GM12874 (cell line): ENCODE results near the gene LINGO1.
A peak's percentile ranks its signal among the peaks of the same experiment; 100 is the strongest.

ENCODE experiments used
- TF ChIP-seq, protein P1 (sequence below): IDR thresholded peaks from 2 replicates; pipeline ENCODE4 v1.5.1; 2011; ENCODE audit warnings: low read depth, mild to moderate bottlenecking, control low read depth, low read length, moderate library complexity; ENCODE audit not compliant: insufficient read depth

LINGO1 gene

GRCh38 chr15:77584691-77585090 is 48.0 kb downstream of the LINGO1 start:
- TF ChIP-seq, protein P1, sequence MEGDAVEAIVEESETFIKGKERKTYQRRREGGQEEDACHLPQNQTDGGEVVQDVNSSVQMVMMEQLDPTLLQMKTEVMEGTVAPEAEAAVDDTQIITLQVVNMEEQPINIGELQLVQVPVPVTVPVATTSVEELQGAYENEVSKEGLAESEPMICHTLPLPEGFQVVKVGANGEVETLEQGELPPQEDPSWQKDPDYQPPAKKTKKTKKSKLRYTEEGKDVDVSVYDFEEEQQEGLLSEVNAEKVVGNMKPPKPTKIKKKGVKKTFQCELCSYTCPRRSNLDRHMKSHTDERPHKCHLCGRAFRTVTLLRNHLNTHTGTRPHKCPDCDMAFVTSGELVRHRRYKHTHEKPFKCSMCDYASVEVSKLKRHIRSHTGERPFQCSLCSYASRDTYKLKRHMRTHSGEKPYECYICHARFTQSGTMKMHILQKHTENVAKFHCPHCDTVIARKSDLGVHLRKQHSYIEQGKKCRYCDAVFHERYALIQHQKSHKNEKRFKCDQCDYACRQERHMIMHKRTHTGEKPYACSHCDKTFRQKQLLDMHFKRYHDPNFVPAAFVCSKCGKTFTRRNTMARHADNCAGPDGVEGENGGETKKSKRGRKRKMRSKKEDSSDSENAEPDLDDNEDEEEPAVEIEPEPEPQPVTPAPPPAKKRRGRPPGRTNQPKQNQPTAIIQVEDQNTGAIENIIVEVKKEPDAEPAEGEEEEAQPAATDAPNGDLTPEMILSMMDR = no peak

DNA sequence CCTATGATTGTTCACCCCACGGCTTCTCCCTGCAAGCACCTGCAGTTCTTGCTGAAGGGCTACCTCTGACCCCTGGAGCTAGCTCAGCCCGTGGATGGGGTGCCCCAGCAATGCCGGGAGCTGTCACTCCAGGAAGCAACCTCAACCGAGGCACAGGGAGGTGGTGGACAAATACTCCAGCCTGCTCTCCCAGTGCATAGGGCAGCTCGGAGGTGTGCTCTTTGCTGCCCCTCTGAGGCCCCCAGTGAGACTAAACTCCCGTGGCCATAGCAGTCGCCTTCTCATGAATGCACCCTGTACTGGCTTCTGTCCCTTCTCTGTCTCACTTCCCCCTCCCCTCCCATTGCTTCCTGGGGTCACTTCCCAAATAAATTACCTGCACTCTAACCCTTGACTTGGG is 48.5 kb downstream of the LINGO1 start:
- TF ChIP-seq, protein P1 = peak; percentile 33; the same call in 1 of the 2 replicates

DNA sequence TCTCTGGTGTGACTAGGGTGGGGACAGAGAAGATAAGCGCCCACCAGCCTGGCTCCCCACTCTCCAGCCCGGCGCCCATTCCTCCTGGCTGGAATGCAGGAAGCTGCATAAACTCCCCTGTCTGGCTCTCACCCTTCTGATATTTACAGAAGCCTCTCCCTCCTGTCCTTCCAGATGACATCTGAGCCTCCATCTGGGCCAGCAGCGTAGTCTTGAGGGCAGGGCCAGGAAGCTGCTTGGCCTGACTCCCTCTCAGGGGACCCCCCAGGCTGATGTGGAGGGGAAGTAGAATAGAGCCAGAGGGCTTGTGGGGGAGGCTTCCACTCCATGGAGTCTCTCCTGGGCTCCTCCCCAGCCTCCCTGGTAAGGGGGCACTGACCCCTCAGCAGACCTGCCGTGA is 49.9 kb downstream of the LINGO1 start:
- TF ChIP-seq, protein P1 = no peak

DNA sequence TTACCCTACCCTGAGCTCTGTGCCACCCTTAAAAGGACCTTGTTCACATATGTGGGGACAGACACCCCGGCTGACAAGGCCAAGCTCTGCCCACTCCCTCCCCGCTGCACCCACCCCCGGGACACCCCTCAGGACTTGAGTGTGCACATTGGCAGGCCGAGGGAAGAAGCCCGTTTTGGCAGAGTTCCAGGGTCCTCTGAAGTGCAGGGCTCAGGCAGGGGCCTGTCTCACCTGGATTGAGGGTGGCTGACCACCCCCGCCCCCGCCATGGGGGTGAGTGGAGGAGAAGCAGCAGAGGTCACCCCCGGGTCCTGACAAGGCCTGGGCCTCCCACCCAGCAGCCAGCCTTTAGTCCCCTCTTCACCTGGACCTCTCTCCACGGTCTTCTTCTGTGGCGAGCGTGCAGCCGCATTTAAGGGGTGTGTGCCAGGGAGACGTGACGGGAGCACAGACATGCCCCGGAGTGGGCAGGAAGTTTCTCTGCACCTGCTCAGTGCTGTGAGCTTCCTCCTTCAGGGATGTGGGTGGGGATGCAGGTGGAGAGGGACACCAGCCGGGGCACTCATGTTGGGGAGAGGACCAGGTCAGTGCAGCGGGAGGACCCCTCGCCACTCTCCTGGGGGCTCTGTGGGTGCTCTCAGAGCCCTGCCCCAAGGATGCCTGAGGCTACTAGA is 50.7 kb downstream of the LINGO1 start:
- TF ChIP-seq, protein P1 = no peak

DNA sequence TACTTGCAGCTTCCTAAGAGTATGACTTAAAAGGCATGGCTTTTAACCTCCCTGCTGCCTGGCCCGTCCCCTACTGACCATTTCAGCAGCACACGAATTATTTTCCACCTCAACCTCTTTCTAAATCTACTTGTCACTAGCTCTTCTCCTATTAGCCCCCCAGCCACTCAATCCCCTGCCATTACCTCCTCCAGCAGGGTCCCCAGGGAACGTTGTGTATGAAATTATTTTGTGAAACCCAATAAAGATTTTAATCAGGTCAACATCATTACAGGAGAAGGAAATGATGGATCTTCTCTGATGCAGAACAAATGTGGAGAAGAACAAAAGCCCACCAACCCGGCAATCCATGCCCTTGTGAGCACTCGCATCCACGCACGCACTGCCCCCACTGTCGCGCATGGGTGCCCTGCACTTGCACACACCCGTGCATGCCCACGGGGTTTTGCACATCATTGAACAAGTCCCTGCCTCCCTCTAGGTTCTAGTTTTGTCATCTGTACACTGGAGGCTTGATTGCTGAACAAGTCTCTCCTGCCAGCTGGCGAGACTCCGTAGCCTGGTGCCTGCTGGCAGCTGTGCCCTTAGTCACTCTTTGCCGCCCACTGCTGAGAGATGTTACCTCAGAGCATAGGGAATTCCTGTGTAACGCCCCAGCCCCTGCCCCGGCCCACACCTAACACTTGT is 51.6 kb downstream of the LINGO1 start:
- TF ChIP-seq, protein P1 = no peak

DNA sequence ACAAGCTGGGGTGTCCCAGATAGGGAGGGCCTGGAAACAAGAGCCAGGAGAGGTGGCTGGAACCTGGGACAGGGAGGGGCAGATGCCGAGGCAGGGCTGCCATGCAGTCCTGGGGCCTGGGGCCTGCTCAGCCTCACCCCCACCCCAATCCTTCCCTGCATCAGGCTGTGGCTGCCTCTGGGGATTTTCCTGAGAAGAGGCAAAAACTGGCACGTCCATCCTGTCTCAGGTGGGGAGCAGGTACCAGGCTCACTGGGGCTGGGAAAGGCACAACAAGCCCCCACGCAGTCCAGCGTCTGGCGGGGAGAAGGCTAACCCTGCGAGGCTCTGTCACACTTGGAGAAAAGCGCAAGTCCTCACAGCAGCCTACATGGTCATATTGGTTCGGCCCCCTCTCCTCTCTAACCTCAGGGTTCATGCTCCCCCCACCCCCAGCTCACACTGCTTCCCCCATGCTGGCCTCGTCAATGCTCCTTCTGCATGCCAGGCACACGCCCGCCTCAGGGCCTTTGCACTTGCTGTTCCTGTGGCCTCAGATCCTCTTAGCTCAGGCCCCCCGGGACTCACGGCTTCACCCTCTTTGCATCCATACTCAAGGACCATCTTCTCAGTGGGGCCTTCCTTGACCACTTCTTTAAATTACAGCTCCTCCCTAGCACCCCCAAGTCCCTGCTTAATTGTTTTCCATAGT is 53.1 kb downstream of the LINGO1 start:
- TF ChIP-seq, protein P1 = no peak

GRCh38 chr15:77578641-77579372 is 53.9 kb downstream of the LINGO1 start:
- TF ChIP-seq, protein P1 = no peak
